Measurements from ENCODE around the gene KIF2A. TPM values are rescaled to one million over a fixed set of nuclear protein-coding genes. Genes with fewer than 3 reads are reported as not detected.

Gene KIF2A
- total RNA-seq, 1 donor from 2014 or later = 67.0 TPM

- peak in 1 of 2 donors; percentile 51 for DNase-seq (ENCODE audit: low read depth in 2 of 2)
These were observed 21.4 kb downstream of the KIF2A start for GRCh38 chr5:62327138-62328053.

GRCh38 chr5:62328772-62329491 is 22.9 kb downstream of the KIF2A start:
- no peak for DNase-seq (ENCODE audit: low read depth in 2 of 2)

GRCh38 chr5:62330302-62330701 is 24.3 kb downstream of the KIF2A start:
- no peak for DNase-seq (ENCODE audit: low read depth in 2 of 2)

GRCh38 chr5:62331921-62332320 is 25.9 kb downstream of the KIF2A start:
- DNase-seq (ENCODE audit: low read depth in 2 of 2) = no peak

GRCh38 chr5:62333250-62333794 is 27.3 kb downstream of the KIF2A start:
- no peak for DNase-seq (ENCODE audit: low read depth in 2 of 2)

- DNase-seq (ENCODE audit: low read depth in 2 of 2) = no peak
These were observed 28.1 kb downstream of the KIF2A start for GRCh38 chr5:62334082-62334481.

- DNase-seq (ENCODE audit: low read depth in 2 of 2) = peak; percentile 10 to 58
These were observed 34.4 kb downstream of the KIF2A start for GRCh38 chr5:62340392-62340791.

GRCh38 chr5:62340979-62341378 is 35.0 kb downstream of the KIF2A start:
- DNase-seq (ENCODE audit: low read depth in 2 of 2) = no peak

- no peak for DNase-seq (ENCODE audit: low read depth in 2 of 2)
These were observed 35.9 kb downstream of the KIF2A start for GRCh38 chr5:62341783-62342475.

GRCh38 chr5:62342476-62342837 is 36.5 kb downstream of the KIF2A start:
- DNase-seq (ENCODE audit: low read depth in 2 of 2) = no peak

GRCh38 chr5:62343428-62343827 is 37.4 kb downstream of the KIF2A start:
- no peak for DNase-seq (ENCODE audit: low read depth in 2 of 2)

GRCh38 chr5:62346748-62347147 is 40.7 kb downstream of the KIF2A start:
- no peak for DNase-seq (ENCODE audit: low read depth in 2 of 2)

GRCh38 chr5:62347928-62348327 is 41.9 kb downstream of the KIF2A start:
- DNase-seq (ENCODE audit: low read depth in 2 of 2) = no peak

- no peak for DNase-seq (ENCODE audit: low read depth in 2 of 2)
These were observed 42.9 kb downstream of the KIF2A start for GRCh38 chr5:62348723-62349481.

GRCh38 chr5:62354028-62354874 is 48.2 kb downstream of the KIF2A start:
- DNase-seq (ENCODE audit: low read depth in 2 of 2) = peak; percentile 65 to 79

- DNase-seq (ENCODE audit: low read depth in 2 of 2) = no peak
These were observed 56.7 kb downstream of the KIF2A start for GRCh38 chr5:62362701-62363100.

GRCh38 chr5:62369039-62369438 is 63.0 kb downstream of the KIF2A start:
- no peak for DNase-seq (ENCODE audit: low read depth in 2 of 2)

GRCh38 chr5:62371409-62371808 is 65.4 kb downstream of the KIF2A start:
- no peak for DNase-seq (ENCODE audit: low read depth in 2 of 2)

- DNase-seq (ENCODE audit: low read depth in 2 of 2) = no peak
These were observed 66.6 kb downstream of the KIF2A start for GRCh38 chr5:62372600-62372999.

- DNase-seq (ENCODE audit: low read depth in 2 of 2) = no peak
These were observed 67.4 kb downstream of the KIF2A start for GRCh38 chr5:62373382-62373781.
